Measurements from ENCODE around the gene RAB34.

The RAB34 gene

GRCh38 chr17:28675490-28675889 lies 42.2 kb downstream of the RAB34 start:
- no peak for DNase-seq

GRCh38 chr17:28669918-28670317 lies 47.8 kb downstream of the RAB34 start:
- no peak for DNase-seq

GRCh38 chr17:28667870-28668269 lies 49.8 kb downstream of the RAB34 start:
- no peak for DNase-seq

- no peak for DNase-seq
Observed at GRCh38 chr17:28665994-28666393, 51.7 kb downstream of the RAB34 start.
